ENCODE measurements around the gene HSD11B1.
A peak's percentile ranks its signal among the peaks of the same experiment; 100 is the strongest.
"Not testable (repeated sequence)": the region's sequence is repeated elsewhere in the genome, so short reads cannot be mapped to it uniquely, and the experiment has no call there.

HSD11B1 gene

GRCh38 chr1:209692296-209692695, 12.3 kb upstream of the HSD11B1 start:
- no peak for DNase-seq

GRCh38 chr1:209692745-209693504, 11.7 kb upstream of the HSD11B1 start:
- DNase-seq = peak; percentile 44

GRCh38 chr1:209696673-209697072, 8.0 kb upstream of the HSD11B1 start:
- DNase-seq = no peak

GRCh38 chr1:209697126-209697525, 7.5 kb upstream of the HSD11B1 start:
- DNase-seq = no peak

- not testable (repeated sequence) for DNase-seq
Measured at GRCh38 chr1:209700686-209701085, 4.0 kb upstream of the HSD11B1 start.

- no peak for DNase-seq
Measured at GRCh38 chr1:209702832-209703231, 1.8 kb upstream of the HSD11B1 start.

- DNase-seq = no peak
Measured at GRCh38 chr1:209703834-209704504, 677 bp upstream of the HSD11B1 start.

GRCh38 chr1:209705033-209705598, 470 bp downstream of the HSD11B1 start:
- no peak for DNase-seq

- DNase-seq = no peak
Measured at GRCh38 chr1:209706622-209707021, 2.0 kb downstream of the HSD11B1 start.

GRCh38 chr1:209707308-209707707, 2.7 kb downstream of the HSD11B1 start:
- no peak for DNase-seq

GRCh38 chr1:209708297-209708696, 3.7 kb downstream of the HSD11B1 start:
- no peak for DNase-seq

GRCh38 chr1:209710093-209710492, 5.4 kb downstream of the HSD11B1 start:
- DNase-seq = no peak

GRCh38 chr1:209710847-209711246, 6.2 kb downstream of the HSD11B1 start:
- no peak for DNase-seq

GRCh38 chr1:209714338-209714737, 9.7 kb downstream of the HSD11B1 start:
- DNase-seq = no peak

- DNase-seq = no peak
Measured at GRCh38 chr1:209715314-209715713, 10.7 kb downstream of the HSD11B1 start.

GRCh38 chr1:209717818-209718217, 13.2 kb downstream of the HSD11B1 start:
- DNase-seq = no peak

- DNase-seq = no peak
Measured at GRCh38 chr1:209720326-209720725, 15.7 kb downstream of the HSD11B1 start.

GRCh38 chr1:209720826-209721225, 16.2 kb downstream of the HSD11B1 start:
- DNase-seq = no peak

- no peak for DNase-seq
Measured at GRCh38 chr1:209721323-209721722, 16.7 kb downstream of the HSD11B1 start.

GRCh38 chr1:209723265-209723664, 18.6 kb downstream of the HSD11B1 start:
- no peak for DNase-seq

- no peak for DNase-seq
Measured at GRCh38 chr1:209723756-209724693, 19.4 kb downstream of the HSD11B1 start.

- no peak for DNase-seq
Measured at GRCh38 chr1:209727286-209727685, 22.6 kb downstream of the HSD11B1 start.

- no peak for DNase-seq
Measured at GRCh38 chr1:209727785-209728184, 23.1 kb downstream of the HSD11B1 start.
